Measurements from ENCODE around the gene SORCS2.

SORCS2 gene

DNA sequence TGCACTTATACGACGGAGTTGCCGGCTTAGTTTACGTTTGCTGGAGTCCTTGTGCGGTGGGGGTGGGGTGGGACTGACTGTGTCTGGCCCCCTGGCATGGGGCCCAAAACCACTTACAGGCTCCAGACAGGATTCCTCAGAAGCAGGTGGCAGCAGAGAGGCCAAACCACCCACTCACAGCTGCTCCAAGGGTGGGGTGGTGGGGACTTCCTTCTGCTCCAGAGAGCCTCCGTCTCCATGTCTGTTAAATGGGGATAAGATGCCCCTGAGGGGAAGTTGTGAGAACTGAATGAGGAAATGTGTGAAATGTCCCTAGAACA, 205.7 kb downstream of the SORCS2 start:
- DNase-seq: peak; percentile 60

DNA sequence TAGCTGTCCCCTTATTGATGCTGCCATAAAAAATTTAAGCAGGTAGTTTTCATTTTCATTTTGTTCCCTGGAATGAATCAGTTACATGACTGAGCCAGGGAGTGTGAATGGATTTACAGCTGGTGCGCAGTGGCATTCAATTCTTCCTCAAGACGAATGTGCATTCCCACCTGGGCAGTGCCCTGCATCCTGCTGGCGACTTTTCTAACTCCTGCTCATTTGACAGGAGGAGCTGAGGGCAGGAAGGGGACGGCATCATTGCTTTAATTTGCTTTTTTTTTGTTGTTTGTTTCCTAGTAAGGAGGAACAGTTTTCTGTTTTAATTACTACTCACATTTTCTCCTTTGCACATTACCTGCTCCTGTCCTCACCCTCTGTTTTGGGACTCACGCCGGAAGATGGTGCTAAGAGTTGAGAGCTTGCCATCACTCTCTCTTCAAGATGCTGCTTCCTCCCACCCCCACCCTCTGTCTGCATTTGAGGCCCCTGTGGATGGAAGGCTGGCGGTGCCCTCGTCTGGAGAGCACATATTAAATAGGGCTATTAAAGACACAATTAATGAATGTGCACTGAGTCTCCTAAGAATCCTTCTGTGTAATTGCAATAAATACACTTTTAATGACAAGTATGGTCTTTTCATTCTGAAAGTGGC, 206.6 kb downstream of the SORCS2 start:
- DNase-seq: no peak

DNA sequence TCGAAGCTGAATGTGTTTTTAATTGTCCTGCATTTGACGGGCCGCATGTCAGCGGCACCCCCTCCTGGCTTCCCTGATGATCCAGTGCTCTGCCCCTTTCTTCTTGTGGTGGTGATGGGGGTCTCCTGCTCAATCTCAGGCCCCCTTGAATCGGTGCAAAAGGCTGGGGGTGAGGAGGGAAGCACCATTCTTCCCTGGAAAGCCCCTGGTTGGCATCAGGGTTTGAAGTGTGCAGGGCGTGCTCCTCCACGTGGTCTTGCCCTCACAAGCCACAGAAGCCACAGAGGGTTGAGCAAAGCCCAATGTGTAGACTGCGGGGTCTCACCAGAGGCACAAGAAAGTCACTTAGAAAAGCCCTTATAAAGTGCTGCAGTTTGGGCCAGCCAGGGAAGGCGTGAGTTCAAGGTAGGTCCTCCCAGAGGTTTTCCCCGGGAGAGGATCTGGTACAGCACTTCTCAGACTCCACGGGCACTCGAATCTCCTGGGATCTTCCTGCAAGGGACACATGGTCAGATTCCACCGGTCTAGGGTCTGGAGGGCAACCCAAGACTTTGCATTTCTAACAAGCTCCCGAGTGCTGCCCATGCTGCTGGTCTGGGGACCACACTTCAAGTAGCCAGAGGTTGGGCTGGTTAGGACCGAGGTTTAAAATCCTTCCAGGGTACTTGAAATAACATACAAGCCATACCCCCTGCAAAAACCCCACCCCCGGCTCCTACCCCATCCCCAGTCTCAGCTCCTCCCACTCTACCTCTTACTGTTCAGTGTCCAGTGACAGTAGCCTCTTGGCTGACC, 207.3 kb downstream of the SORCS2 start:
- no peak for DNase-seq

DNA sequence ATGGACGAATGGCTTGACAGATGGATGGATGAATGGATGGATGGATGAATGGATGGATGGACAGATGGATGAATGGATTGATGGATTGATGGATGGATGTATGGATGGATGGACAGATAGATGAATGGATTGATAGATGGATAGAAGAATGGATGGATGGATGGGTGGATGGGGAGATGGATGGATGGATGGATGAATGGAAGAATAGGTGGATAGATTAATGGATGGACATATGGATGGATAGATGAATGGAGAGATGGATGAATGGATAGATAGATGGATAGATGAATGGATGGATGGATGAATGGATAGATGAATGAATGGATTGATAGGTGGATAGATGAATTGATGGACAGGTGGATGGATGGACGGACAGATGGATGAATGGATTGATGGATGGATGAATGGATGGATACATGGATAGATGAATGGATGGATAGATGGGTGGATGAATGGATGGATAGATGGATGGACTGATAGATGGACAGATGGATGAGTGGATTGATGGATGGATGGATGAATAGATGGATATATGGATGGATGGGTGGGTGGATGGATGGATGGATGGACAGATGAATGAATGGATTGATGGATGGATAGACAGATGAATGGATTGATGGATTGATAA, 208.4 kb downstream of the SORCS2 start:
- DNase-seq: no peak

DNA sequence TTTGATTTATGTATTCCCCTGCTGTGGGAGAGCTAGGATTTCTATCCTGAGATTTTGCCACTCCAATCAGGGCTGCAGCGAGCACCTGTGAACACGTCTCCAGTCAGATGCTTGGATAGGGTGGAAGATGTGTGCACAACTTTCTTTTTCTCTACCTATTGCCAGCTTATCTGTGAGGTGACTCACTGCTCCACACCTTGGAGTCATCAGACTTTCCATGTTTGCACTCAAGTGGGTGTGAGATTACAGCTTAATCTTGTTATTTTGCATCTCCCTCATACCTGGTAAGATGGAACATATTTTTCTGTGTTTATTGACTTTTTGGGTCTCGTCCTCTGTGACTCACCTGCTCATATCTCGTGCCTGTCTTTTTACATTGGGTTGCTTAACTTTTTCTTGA, 210.2 kb downstream of the SORCS2 start:
- DNase-seq: no peak

DNA sequence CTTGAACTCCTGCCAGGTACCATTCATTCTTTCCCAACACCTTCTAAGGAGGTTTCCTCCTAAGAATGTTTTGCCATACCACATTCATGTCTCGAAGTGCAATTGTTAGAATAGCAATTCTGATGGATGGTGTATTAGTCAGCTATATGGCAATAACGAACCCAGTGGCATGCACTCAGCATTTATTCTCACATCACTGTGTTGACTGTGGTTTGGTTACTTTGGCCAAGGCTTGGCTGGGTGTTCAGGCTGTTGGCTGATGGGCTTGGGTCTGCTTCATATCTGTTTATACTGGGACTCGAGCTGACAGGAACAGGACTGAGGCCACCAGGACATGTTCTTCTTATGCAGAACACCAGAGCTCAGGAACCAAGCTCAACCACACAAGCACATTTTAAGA, 210.7 kb downstream of the SORCS2 start:
- DNase-seq: no peak

DNA sequence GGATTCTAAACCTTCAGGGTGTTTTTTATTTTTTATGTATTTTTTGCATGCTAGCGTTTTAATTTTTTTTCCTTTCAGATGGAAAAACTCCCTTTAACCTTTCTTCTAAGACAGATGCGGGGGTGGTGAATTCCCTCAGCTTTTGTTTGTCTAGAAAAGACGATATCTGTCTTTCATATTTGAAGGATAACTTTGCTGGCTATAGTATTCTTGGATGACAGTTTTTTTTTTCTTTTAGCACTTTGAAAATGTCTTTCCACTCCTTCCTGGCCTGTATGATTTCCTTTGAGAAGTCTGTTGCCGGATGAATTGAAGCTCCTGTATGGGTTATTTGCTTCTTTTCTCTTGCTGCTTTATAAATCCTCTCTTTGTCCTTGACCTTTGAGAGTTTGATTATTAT, 215.8 kb downstream of the SORCS2 start:
- no peak for DNase-seq

DNA sequence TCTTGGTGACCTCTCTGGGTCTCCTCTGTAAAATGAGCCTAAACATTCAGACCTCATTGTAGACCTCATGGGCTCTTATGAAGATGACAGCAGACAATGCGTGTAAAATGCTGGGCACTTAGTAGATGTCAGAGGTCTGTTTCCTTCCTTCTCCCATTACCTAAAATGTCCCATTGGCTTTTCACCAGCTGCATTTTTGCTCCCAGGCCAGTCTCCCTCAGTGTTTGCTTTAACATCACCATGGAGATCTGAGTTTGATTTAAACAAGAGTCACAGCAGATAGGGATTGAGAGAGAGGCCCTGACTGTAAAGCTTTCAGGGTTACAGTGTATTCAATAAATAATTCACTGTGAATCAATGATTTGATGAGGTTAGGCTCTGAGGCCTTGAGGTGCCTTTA, 218.1 kb downstream of the SORCS2 start:
- DNase-seq: no peak

DNA sequence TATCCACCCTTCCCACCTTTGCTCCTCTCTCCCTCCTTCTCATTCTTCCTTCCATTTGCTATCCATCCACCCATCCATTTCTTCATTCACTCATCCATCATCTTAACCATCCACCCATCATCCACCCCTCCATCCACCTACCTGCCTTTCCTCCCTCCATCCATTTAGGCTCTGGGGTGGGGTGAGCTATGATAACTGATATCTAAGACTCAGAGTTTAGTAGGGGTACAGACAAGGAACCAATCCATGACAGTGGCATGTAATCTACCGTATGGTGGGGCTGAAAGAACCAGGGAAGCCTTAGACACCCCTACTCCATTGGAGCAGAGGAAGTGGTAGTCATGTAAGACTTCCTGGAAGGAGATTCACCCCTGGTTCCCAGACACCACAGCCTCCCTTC, 219.2 kb downstream of the SORCS2 start:
- no peak for DNase-seq

DNA sequence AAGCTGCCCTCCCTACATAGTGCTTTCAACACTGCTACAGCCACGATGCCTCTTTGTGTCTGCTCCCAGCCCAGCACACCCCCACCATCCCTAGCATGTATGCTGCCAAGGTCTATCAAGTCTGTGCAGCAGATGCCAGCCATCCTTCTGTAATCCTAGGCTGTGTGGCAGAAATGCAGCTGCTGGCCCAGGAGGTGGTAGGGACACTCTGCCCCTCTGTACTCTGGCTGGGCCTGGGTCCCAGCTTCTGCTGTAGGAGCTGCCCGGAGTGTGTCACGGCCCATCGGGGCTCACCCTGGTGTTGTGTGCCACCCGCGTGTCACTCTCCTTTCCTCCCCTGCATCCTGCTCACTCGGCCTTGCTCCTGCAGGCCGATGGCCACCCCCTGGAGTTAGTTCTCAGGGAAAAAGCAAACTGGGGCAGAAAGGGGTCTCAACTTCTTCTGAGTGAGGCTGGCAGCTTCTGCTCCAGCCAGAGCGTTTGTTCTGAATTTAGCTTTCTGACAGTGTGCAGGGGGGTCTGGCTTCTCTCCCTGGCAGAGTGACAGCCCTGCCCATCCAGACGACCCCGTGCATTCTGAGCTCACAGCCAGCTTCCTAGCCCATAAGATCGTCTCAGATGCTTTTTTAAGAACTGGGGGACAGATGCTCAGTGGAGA, 219.7 kb downstream of the SORCS2 start:
- DNase-seq: no peak

DNA sequence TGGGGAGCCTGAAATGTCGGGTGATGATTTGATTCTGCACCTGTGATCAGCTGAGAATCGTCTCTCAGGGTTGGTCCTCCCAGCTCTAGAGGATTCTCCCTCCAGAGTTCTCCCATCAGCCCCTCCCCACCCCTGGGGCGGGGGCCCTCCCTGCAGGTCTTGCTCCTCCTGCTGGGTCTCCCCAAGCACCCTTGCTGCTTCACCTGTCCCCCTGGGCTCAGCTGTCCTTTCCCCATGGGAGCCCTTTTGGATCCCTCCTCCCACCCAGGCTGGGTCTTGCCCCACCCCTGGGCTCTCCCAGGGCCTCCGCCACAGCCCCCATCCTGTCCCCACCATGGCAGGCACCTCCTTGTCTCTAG, 220.2 kb downstream of the SORCS2 start:
- no peak for DNase-seq

DNA sequence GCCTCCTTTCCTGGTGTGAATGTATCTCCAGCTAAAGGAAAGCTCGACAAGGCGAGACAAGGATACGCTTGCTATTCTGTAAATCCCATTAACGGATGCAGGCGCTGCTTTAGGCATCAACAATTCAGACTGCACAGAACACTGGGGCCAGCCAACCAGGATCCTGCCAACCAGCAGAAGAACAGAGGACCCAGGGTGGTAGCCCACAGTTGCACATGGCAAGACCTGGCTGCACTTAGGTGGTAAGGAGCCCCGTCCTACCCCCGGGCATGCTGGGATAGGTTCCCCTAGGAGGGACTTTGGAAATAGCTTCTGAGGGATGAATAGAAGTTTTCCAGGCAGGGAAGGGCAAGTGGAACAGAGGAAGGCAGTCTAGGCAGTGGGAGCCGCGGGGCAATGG, 221.7 kb downstream of the SORCS2 start:
- DNase-seq: no peak

DNA sequence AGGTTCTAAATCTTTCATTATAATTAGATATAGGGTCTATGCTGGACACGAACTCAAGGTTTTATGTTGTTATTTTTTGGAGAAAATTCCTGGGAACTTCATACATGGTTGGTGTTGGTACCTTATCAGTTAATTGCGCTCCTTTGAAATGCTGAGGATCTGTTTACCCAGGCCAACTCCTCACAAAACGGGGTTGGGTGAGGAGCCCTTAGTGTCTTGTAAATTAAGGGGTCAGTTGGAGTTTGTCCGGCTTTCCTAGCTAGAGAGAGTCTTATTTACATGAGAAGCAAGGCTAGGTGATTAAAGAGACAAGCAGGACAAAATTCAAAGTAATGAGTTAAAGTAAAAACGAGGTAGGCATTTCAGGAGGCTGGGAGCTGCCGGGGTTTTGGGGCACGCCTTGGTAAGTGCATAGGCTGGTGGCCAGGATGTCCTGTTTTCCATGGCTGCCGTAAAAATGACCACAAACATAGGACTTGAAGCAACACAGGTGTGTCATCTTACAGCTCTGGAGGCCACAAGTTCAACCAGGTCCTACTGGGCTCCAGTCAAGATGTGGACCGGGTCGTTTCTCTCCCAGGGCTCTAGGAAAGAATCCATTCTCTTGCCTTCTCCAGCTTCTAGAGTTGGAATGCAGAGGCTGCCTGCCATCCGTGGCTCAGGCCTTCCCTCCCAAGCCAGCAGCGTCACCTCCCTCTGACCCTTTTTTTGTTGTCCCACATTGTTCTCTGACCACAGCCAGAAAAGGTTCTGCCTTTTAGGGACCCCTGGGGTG, 222.6 kb downstream of the SORCS2 start:
- no peak for DNase-seq

DNA sequence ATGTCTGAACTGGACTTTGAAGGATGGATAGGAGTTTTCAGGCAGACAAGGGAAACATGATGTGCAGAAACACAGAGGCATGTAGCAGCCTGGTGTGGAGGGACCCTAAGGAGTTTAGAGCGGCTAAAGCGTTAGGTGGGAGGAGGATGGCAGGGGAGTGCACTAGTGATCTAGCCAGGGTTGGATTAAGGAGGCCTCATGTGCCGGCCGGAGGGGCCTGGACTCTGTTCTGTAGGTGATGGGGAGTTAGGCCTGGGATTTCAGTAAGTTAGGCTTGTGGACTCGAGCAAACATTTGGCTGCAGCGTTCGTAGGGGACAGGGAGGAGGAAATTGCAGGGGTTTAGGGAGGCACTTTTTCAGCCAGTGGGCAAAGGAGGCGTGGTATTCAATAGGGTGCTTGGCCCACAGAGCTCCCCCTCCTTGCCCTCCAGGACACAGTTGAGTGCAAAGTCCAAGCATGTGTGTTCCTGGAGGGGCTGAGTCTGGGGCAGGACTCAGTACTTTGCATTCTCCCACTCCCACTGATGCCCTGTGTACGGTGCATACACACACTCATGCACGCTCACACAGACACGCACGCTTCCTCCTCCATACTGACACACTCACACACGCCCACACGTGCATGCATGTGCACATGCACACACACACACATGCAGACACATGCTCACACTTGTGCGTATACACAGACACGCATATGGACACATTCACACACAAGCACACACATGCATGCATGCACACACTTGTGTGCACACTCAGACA, 223.8 kb downstream of the SORCS2 start:
- no peak for DNase-seq

DNA sequence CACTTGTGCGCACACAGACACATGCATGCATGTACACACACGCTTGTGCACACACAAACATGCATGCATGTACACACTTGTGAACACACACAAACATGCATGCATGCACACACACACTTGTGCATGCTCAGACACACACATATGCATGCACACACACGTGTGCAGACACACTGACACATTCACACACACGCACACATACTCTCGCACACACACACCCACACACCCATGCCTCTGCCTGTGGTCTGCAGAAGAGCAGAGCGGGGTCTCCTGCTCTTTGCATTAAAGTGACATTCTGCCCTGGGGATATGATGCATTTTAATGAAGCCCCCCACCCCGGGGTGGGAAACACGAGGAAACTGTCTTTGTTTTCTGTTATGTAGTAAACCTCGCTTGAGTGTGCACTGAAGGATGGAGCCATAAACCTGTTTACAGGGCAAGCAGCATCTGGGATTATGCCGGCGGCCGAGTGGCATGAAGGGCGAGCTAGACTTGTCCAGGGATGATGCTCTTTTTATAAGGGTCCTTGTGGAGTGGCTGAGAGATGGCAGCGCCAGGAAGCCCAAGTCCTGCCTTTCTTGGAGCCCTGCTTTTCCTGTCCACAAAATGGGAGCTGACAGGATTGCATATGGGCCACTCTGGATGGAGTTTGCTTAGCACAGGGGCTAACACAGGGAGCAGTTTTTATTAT, 224.6 kb downstream of the SORCS2 start:
- no peak for DNase-seq

DNA sequence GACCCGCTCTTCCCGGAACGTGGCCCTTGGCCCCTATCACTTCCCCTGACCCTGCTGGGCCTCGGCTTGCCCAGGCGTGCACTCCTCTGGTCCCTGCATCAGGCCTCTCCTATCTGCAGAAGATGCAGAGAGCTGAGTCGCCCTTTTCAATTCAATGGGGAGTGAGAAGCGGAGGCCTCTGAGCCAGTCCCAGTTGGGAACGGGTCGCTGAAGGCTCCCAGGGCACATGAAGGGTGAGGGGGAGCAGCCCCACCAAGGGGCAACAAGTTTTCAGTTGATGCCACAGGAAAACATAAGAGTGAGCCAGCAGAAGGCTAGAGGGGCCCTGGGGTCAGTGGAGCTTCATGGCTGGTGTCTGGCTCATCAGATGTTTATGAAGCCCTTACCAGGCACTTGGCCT, 225.3 kb downstream of the SORCS2 start:
- DNase-seq: no peak

DNA sequence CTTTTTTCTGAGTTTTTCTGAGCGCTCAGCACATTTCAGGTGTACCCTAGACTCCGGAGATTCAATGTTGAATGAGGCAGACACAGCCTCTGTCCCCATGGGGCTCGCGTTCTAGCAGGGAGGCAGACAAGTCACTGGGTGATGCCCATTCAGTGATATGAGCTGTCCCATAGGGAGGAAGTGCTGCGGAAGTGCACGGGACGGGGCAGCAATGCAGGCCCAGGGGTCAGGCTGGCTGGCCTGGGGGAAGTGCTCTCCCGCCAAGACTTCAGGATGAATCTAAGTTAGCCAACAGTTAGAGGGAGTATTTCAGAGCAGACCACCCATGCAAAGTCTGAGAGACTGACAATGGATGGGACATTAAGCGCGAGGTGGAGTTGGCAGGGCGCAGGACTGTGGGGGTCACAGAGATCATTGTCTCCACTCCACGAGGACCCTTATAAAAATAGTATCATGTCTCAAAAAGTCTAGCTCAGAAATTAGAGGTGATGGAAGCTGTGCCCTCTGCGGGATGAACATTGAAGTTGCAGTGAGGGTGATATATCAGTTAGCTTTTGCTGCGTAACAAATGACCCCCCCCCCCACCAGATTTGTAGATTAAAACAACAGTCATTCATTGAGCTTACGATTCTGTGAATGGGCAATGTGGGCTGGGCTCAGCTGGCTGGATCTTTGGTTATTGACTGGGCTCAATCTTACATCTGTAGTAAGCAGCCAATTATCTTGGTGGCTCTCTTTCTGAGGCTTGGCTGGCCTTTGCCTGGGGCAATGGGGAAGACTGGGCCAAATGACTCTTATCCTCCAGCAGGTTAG, 226.0 kb downstream of the SORCS2 start:
- no peak for DNase-seq

DNA sequence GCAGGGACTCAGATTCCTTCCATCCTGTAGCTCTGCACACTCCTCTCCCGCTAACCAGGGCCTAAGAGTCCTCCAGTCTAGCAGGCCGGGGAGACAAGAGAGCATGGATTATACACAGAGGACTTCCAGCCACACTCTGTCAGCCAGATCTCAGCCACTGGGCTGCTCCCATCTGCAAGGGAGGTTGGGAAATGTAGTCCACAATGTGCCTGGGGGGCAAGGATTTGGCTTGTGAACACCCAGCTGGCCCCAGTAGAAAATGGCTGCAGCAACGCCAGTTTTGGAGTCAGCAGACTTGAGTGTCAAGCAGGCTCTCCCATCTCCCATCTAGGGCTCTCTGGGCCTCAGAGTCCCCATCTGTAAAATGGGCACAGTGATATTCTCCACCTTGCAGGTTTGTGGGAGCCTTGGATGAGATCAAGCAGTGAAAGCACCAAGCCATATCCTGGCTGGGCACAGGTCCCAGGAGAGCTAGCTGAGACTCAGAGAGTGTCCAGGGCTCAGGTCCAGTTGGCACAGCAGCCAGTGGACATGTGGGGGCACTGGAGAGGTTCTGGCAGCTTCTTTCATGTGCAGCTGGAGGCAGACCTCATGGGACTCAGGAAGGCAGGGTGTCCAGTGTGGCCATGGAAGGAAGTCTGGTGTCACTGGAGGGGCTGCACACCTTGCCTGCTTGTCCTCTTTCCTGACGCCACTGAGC, 227.8 kb downstream of the SORCS2 start:
- no peak for DNase-seq

DNA sequence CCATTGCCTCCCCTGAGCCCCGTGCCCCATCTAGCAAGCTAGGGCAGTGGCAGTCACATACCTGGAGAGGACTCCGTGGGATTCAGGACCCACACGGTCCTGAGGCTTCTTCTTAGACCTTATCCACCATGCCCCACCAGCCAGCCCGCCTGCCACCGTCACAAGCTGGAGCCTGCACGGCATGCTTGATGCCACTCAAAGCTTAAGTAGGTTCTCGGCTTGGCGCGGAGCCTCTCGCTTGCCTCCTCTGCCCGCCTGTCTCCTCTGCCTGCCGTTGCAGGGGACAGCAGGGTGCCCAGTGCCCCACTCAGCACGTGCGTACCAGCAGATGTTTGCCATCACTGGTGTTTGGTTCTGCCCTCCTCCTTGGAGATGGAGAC, 228.3 kb downstream of the SORCS2 start:
- no peak for DNase-seq

Data from GDM1 (cell line).